HT1080 (cell line): Measurements from ENCODE around the gene PRRT3. TPM values are rescaled to one million over a fixed set of nuclear protein-coding genes. Genes with fewer than 3 reads are reported as not detected.
"Not testable (repeated sequence)": the region's sequence is repeated elsewhere in the genome, so short reads cannot be mapped to it uniquely, and the experiment has no call there.

ENCODE experiments used
- DNase-seq: peaks from one replicate; pipeline ENCODE4 v3.0.0-alpha.2; 2015; ENCODE audit warnings: low read depth
- total RNA-seq: library from RNA; depleted of rRNA; stranded (reverse); fragments of >200 nt; shearing (Covaris generic); gene quantifications from 2 replicates; pipeline ENCODE4 v1.2.3, GENCODE V29; 2014

PRRT3 gene
- total RNA-seq, 1 experiment from 2014 or later: 1.3 TPM

DNA sequence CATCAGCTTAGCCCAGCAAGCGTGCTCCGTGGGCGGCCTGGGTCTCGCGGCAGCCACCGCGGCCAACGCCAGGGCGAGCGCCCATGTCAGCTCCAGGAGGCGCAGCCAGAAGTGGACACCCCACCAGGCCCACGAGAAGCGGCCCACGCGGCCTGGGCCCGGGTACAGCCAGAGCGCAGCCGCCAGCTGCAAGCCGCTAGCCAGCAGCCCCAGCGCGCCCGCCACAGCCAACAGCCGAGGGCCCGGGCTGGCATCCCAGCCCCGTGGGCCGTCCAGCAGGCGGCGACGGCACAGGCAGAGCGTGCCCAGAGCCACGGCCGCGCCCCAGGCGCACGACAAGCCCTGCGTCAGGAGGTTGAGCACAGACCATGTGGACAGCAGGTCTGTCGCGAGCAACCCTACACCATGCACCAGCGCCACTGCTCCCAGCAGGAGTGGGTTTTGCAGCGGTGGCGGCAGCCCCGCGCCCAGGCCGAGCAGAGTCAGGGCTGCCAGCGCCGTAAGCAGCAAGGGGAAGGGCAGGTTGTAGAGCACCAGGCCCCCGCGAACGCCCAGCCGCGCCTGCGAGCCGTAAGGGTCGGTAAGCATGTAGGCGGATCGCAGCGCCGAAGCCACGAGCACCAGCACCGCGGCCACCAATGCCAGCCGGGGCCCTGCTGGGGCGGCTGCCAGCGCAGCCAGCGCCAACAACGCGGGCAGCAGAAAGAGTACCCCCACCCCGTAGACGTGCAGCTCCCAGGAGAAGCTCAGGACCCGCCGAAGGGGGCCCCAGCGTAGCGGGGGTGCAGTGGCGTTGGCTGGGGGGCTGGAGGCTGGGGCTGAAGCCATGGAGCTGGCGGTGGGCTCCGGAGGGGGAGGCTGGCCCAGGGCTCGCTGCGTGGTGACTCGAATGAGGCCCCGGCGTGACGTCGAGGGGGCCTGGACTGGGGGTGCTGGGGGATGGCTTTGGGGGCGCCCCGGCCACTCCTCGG lies 4.9 kb downstream of the PRRT3 start:
- DNase-seq: peak; percentile 71

- DNase-seq: peak; percentile 85
Observed at GRCh38 chr3:9946112-9947024, 5.8 kb downstream of the PRRT3 start.

GRCh38 chr3:9945358-9945757 lies 6.8 kb downstream of the PRRT3 start:
- no peak for DNase-seq

DNA sequence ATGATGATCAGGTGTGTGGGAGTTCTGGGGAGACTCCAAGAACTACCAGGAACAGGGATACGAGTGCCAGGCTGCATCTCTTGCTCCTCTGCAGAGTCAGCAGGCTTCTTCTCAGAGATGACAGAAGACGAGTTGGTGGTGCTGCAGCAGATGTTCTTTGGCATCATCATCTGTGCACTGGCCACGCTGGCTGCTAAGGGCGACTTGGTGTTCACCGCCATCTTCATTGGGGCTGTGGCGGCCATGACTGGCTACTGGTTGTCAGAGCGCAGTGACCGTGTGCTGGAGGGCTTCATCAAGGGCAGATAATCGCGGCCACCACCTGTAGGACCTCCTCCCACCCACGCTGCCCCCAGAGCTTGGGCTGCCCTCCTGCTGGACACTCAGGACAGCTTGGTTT lies 7.9 kb downstream of the PRRT3 start:
- no peak for DNase-seq

DNA sequence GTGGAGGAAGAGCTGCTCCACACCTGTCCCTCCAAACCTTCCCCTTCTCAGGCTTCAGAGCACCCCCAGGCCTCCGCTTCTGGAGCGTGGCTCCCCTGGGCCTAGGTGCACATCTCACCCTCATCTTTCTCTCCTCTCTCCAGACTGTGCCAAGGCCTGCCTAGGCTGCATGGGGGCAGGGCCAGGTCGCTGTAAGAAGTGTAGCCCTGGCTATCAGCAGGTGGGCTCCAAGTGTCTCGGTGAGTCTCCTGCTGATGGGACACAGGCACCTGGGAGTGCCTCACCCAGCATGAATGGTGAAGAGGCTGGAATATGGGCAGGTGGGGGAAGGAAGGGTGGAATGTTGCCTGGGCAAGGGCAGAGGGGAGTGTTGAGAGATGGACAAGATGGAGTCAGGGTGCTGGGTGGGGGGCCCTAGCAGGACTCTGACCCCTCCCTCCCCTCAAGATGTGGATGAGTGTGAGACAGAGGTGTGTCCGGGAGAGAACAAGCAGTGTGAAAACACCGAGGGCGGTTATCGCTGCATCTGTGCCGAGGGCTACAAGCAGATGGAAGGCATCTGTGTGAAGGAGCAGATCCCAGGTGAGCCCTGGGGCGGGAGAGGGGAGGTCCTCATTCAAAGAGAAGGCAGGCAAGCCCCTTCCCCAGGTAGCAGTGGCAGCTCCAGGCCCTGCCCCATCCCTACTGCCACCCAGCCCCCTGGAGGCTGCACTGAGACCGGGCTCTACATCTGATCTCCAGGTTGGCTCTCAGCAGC lies 9.1 kb downstream of the PRRT3 start:
- DNase-seq: no peak

DNA sequence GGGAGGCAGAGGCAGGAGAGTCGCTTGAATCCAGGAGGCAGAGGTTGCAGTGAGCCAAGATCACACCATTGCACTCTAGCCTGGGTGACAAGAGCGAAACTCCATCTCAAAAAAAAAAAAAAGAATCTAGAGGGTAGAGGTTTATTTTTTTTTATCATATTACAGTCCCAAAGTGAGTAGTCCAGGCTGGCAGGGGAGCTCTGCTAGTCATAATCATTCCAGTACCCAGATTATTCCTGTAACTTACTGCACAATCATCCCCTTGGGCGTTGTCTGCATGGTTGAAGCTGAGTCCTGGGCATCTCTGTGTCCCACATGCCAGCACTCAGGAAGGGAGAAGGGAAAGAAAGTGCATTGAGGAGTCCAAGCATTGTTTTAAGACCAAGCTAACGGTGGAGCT lies 10.0 kb downstream of the PRRT3 start:
- DNase-seq: no peak

- no peak for DNase-seq
Observed at GRCh38 chr3:9940746-9941145, 11.5 kb downstream of the PRRT3 start.

- not testable (repeated sequence) for DNase-seq
Observed at GRCh38 chr3:9939906-9940305, 12.3 kb downstream of the PRRT3 start.

DNA sequence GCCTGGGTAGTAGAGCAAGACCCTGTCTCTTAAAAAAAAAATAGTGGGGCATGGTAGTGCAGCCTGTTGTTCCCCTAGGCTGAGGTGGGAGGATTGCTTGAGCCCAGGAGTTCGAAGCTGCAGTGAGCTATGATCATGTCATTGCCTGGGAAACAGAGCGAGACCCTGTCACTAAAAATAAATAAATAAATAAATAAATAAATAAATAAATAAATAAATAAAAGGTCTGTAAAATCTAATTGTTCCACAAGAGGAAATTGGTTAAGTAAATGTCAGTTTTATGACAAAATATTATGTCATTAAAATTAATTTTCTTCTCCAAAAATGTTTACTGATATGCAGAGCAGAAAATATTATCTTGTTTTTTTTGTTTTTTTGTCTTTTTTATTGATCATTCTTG lies 13.2 kb downstream of the PRRT3 start:
- no peak for DNase-seq

DNA sequence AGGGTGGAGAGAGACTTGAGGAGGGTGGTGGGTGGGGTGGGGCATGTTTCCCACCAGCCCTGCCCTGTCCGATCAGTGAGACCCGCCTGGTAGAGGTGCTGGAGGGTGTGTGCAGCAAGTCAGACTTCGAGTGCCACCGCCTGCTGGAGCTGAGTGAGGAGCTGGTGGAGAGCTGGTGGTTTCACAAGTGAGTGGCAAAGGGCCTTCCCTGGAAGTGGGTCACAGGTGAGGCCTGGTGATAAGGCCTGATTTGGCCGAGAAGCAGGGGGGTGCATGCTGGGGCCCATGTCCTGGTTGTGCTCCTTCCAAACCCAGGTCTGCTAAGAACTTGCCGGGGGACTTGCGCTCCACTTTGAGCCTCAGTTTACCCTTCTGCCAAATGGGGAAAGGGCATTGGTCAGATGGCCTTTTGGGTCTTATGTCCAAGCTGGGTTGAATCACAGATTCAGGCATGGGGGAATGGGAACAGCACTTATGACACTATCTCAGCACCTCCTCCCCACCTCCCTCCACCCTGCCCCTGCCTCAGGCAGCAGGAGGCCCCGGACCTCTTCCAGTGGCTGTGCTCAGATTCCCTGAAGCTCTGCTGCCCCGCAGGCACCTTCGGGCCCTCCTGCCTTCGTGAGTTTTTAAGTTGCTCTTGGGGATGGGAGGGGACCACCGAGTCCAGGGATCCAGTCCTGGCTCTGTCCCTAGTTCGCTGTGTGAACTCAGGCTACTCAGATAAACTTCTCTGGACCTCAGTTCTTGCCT lies 14.5 kb downstream of the PRRT3 start:
- DNase-seq: no peak

DNA sequence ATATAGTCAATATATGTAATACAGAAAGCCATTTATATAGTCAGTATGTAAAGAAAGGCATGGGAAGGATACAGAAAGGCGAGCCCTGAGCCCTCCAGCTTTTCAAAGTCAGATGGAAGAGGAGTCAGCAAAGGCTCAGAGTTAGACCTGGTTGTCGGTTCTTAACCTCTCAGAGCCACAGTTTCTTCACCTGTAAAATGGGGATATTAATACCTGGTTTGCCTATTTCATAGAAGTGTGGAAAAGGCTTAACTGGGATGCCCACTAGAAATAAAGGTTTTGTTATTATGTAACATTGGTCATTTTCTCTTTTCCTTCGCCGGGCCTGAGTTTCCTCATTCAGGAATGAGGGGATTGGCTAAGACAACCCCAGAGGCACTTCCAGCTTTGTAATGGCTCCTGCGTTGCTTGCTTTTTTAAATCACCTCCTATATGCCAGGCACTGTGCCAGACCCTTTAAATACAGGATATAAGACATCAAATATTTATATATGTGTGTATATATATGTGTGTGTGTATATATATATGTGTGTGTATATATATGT lies 16.2 kb downstream of the PRRT3 start:
- DNase-seq: no peak

GRCh38 chr3:9934993-9935392 lies 17.2 kb downstream of the PRRT3 start:
- no peak for DNase-seq

- DNase-seq: no peak
Observed at GRCh38 chr3:9934235-9934621, 18.0 kb downstream of the PRRT3 start.

DNA sequence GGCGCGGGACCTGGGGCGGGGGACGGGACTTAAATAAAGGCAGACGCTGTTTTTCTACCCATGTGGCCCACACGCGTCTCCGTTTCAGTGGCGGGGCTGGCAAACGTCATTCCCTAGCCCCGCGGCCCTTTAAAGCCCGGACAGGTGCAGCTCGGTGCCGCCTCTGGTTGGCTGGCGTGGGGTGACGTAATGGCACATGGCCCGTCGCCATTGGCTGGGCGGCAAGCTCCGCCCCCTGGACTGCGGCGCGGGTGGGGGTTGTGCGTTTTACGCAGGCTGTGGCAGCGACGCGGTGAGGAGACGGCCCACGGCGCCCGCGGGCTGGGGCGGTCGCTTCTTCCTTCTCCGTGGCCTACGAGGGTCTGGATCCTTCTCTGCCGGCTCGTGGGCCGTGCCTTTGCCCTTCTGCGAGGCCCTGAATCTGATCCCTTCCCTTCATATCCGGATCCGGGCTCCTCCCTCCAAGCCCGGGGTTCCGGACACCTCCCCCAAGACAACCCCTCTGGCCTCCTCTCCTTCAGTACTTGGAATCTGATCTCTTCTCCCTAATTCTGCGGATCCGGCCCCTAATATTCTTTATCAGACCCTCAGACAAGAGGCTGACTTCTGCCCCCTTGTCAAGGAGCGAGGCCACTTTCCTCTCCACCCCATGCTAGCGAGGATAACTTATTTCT lies 18.5 kb downstream of the PRRT3 start, which contains the start of gene CRELD1:
TSS of gene CRELD1 (plus strand) at position 274 of the 674 bp plus-strand sequence. CDS start 605 bp downstream, outside the sequence.
- no peak for DNase-seq

- DNase-seq: no peak
Observed at GRCh38 chr3:9932843-9933560, 19.2 kb downstream of the PRRT3 start.

GRCh38 chr3:9932535-9932842 lies 19.7 kb downstream of the PRRT3 start:
- DNase-seq: no peak

DNA sequence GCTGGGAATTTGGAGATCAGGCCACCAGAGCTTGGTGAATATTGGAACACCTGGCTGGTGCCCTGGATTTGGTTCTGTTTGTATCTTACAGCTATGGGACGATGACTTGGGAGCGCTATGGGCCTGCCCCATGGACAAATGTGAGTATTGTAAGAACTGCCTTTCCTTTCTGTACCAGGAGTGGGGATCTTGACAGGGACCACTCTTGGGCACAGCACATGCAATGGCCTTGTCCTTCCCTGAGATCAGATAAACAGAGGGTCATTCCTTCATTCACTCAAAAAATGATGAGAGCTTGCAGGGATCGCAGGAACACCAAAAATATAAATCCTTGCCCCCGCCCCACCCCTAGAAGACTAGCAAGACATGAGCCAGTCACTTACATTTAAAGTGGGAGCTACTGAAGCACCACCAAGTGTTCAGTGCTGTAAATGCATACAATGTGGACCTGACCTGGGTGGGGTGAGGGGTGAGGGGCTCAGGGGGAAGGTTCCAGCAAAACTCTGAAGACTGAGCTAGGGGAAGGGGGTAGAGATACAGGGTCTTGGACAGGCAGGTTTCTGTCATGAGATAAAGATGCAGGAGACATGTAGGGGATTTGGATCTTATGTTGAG lies 21.3 kb downstream of the PRRT3 start:
- no peak for DNase-seq

DNA sequence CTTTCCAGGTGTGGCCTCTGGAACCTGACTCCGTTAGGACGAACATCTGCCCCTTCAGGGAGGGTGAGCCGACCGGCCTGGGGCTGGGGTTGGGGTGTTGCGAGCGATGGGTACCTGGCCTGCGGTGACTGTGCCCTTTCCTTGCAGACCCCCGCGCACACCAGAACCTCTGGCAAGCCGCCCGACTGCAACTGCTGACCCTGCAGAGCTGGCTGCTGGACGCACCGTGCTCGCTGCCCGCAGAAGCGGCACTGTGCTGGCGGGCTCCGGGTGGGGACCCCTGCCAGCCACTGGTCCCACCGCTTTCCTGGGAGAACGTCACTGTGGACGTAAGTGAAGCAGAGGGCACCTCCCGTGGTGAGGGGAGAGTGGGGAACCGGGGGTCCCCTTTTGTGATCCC lies 24.1 kb downstream of the PRRT3 start:
- DNase-seq: no peak
